SU-DHL-6 (cell line): ENCODE results near the gene OTUD7B.

Experiments
- CTCF ChIP-seq: fragments of 200-600 bp; sonication (generic); IDR thresholded peaks from one replicate; pipeline ENCODE4 v1.5.1; 2017; ENCODE audit warnings: antibody characterized with exemption, mild to moderate bottlenecking, low read length, moderate library complexity; ENCODE audit not compliant: insufficient read depth, poor library complexity, severe bottlenecking
- EZH2phosphoT487 ChIP-seq: fragments of 200-600 bp; sonication (generic), shearing (Covaris generic); conservative IDR thresholded peaks from 2 replicates; pipeline ENCODE4 v1.6.1; 2018; ENCODE audit warnings: mild to moderate bottlenecking, antibody characterized with exemption, low read length, moderate library complexity, mixed read lengths

GRCh38 chr1:149979245-149979971 lies 31.1 kb downstream of the OTUD7B start:
- TF ChIP-seq EZH2phosphoT487 = no peak
- no peak for TF ChIP-seq CTCF
